Left lobe of liver (tissue), 2 donors: ENCODE data around the gene TALDO1. TPM values are rescaled to one million over a fixed set of nuclear protein-coding genes. Genes with fewer than 3 reads are reported as not detected.

Source experiments
- ATAC-seq: fragments of 200-7000 bp; cut with Tn5 transposase; one replicate; pipeline ENCODE4 v1.9.1; 2020; ENCODE audit warnings: mild to moderate bottlenecking, moderate library complexity
- DNase-seq: peaks from one replicate; pipeline ENCODE4 v3.0.0-alpha.2; 2020; ENCODE audit warnings: low spot score
- total RNA-seq: library from RNA; stranded (reverse); gene quantifications from one replicate; pipeline ENCODE4 v1.2.1, GENCODE V29; 2021
- donor health status: DM: no; HTN: no; CAD: no; lungs with moderate emphysema.
- donor health status: DM: no; HTN: yes; CAD: no.

The TALDO1 gene
- total RNA-seq, 1 donor from 2014 or later, result 147 TPM

DNA sequence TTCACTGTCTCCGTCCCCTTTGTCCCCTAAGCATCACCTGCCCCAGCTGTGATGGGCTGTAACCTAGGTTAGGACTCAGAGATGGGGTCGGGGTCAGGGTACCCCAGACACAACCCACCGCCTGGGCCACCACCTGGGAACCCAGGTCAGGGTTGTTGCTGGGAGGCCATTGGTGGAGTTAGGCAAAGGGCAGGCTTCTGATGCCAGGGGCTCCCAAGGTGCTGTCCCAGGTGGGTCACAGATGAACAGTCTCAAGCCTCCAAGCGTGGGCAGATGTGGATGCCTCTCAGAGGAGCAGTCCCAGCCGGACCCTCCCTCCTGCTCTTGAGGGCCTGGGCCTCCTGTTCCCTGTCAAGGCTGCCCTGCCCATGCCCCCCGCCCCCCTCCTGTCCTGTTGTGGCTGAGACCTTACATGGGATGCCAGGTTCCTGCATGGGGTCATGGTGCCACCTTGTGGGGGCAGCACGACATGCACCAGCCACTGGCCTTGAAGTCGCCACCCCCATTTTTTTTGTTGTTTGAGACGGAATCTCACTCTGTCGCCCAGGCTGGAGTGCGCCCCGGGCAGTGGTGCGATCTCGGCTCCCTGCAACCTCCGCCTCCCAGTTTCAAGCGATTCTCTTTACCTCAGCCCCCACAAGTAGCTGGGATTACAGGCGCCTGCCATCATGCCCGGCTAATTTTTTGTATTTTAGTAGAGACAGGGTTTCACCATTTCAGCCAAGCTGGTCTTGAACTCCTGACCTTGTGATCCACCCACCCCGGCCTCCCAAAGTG lies 17.9 kb downstream of the TALDO1 start:
- ATAC-seq (peak; percentile 75), DNase-seq (no peak)

DNA sequence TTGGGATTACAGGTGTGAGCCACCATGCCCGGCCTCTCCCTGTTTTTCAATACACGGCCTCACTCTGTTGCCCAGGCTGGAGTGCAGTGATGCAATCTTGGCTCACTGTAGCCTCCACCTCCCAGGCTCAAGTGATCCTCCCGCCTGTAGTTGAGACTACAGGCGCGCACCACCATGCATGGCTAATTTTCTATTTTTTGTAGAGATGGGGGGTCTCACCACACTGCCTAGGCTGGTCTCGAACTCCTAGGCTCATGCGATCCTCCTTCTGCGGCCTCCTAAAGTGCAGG lies 18.5 kb downstream of the TALDO1 start:
- ATAC-seq (peak; percentile 22), DNase-seq (no peak)

DNA sequence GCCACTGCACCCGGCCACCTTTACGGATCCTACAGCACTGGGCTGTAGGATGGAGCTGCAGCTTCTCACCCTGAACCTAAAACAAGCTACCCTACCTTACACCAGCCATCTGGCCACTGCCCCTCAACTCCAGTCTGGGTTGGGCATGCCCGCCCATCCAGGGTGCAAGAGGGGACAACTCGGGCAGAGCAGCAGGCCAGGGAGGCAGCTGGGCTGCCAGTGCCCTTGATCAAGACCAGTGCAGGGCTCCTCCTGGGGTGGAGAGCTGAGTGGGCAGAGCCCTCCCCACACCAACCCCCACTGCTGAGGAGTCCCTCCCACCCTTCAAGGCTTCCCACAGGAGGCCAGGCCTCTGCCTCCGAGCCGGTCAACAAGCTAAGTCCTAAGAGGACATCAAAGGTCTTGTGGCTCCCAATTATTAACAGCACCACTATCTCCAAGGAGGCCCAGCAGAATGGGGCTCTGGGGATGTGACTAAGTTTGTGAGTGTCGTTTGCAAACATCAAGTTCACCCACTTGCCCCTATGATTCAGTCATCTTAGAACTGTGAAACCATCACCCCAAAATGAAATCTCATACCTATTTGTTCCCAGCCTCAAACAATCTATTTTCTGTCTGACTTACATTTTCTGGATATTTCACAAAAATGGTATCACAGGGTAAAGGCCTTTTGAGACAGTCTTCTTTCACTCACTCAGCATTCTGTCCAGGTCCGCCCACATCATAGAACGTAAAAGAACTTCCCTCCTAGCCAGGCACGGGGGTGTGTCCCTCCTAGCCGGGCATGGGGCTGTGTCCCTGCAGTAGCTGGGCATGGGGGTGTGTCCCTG lies 19.1 kb downstream of the TALDO1 start:
- DNase-seq, result no peak

DNA sequence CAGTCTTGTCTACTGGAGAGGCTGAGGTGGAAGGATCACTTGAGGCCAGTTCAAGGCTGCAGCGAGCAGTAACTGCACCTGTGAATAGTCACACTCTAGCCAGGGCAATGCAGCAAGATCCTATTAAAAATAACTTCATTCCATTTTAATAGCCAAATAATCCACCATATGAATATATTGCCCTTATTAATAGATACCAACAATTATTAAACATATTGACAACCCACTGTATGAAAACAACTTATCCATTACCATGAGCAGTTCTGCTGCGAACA lies 19.6 kb downstream of the TALDO1 start:
- DNase-seq, result no peak
- ATAC-seq, result no peak

More for the DNA sequence above, 19.1 kb downstream of the TALDO1 start:
- ATAC-seq, result no peak

DNA sequence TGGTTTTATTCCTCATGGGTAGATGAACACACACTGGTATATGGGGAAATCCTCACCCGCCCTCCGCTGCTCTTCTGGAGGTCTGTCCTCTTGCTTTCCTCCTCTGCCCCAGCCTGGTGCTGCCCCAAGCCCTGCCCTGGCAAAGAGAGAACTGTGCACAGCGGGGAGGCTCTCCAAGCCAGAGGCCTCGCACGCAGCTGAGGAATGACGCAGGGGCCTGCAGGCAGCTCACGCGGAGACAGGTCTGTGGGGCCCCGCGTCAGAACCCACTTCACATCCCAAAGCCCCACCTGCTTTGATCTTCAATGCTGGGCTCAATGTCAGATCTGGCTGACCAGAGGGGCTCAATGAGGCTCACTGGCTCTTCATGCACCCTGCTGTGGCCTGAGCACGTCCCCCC lies 20.0 kb downstream of the TALDO1 start:
- ATAC-seq (no peak), DNase-seq (no peak)

DNA sequence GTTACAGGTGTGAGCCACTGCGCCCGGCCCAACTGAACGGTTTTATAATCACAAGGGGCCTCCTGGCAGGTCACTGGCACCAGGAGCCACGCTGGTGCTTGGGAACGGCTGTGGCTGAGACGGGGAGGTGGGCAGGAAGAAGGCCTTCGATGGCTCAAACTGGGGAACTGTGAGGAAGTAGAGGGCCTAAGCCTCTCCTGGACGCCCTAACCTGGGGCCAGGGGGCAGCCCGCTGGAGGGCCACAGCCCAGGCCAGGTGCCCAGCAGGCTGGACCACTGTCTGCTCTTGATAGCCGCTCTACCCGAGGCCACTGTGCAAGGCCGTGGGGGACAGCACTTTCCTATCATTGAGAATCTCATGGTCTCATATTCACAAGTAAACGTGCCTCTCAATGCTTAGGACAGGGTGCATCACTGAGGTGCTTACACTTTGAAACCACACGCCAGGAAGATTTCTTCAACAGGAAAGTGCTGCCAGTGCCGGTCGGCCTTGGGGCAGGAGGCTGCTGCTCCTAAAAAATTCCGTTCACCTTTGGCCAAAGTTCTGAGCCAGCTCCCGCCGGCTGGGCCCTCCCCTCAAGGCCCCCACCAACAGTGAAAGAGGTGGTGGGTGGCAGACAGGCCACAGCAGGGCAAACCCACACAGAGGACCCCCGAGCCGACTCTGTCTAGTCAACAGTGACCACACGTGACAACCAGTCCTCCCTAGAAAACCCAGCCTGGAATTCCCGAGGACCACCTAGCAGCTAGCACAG lies 22.8 kb downstream of the TALDO1 start:
- ATAC-seq (no peak), DNase-seq (no peak)

DNA sequence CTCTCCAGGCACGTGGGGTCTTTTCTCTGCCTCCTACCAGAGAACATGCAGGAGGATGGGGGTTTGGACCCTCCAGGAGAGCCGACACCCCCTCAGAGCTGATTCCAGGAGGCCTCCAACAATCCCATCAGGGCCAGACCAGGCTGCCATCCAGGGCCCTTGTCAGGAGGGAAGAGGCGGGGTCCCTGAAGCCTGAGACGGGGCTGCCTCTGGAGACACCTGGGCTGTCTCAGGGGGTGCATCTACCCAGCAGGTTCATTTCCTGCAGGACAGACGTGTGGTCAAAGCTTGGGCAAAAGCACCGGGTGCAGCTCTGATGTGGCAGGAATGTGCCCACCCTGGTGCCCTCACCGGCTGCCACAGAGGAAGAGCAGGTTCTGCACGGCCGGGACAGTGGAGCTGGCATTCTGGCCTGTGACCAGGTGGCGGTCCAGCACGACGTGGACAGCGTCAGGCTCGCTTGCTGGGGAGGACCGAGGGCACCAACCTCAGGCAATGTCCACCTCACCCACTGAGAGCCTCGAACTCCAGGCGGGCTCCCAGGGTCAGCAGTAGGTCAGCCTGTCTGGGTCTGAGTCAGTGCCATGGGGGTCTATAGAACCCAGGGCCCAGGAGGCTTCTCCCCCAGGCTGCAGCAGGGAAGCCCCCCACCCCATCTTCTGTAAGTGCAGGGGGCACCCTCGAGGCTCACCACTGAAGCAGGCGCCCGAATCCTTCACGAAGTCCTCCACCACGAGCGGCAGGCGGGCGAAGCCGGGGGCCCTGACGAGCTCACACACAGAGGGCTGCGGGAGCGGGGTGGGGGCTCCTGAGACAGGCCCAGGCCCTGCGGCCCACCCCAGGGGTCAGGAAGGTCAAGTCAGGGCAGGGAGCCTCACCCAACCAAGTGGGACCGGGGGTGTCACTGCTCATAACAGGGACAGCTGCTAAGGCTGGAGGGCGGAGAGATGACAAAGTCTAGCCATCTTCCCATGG lies 23.7 kb downstream of the TALDO1 start:
- ATAC-seq (no peak), DNase-seq (no peak)

DNA sequence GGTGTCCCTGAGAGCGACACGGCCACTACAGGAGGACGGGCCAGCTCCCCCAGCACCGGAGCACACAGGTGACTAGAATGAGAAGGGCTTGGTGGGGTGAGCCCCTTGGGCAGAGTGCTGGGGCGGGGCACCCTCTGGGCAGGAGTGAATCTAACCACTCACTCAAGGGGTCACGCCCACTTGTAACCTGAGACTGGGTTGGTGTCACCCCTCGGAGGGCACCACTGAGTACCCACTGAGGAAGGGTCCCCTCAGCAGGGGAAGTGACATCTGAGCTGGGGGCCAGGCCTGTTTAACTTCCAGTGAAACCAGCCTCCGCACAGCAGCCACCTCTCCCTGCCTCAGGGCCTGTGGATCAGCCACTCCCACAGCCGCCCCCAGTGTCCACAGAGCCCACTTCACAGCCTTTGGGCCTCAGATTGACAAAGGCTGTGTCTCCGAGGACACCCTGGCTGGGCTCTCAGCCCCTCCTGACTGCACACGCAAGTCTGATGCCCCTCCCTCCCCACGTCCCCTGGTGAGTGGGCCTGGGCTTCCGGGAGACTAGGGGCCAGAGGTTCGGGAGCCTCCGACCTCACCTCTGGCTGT lies 24.4 kb downstream of the TALDO1 start:
- no peak for DNase-seq
- no peak for ATAC-seq

DNA sequence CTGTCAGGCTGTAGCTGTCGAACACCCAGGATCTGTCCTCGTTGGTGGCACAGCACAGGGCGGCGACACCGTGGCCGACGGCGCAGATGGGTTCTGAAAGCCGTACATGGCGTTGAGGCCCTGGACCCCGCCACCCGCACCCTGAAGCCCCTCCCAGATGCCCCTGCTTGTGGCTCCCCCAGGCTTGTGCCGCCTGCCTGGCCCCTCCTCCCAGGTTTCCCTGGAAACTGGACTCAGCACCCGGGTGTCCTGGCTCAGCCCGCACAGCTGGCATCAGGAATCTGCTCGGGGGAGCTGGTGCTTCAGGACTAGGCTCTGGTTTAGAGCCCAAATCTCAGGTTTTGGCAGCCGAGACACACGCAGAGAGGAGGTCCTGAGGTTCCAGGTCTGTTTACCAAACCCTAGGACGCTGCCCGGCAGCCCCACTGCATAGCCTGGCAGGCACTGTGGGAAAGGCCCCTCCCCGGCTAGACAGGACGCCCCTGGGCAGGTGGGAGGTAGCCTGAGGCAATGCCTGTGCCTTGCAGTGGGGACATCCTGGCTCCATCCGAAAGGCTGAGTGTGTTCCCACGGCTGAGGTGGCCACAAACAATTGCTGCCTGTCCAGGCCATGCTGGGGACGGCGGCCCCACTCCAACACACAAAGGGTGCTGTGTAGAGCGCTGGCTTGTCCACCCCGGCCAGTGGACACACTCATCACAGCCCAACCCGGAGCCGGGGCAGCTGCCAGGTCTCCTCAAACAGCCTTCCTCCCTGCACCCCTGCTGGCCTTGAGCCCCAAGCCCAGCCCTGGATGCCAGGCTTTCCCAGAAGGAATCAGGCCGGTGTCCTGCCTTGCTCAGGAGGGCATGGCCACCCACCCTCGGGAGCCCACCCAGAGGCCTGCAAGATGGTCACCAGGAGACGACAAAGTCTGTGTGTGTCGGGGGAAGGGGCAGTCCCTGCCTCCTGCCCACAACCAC lies 25.4 kb downstream of the TALDO1 start:
- DNase-seq, result no peak
- ATAC-seq, result no peak

DNA sequence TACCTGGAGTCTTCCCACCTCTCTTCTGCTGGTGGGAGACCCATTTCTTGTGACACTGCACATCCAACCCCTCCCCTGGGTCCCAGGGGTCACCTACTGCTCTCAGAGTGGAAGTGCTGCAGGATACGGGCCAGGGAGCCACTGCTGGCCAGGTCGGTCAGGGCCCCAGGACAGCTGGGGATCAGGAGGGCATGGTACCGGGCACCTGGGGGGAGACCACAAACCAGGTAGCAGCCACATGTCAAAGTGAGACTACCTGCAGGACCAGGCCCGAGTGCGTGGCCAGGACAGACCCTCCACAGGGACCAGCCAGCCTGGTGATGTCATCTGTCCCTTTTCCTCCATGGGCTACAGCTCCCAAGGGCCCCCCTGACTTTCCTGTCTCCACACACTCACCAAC lies 26.2 kb downstream of the TALDO1 start:
- no peak for ATAC-seq
- DNase-seq, result no peak

DNA sequence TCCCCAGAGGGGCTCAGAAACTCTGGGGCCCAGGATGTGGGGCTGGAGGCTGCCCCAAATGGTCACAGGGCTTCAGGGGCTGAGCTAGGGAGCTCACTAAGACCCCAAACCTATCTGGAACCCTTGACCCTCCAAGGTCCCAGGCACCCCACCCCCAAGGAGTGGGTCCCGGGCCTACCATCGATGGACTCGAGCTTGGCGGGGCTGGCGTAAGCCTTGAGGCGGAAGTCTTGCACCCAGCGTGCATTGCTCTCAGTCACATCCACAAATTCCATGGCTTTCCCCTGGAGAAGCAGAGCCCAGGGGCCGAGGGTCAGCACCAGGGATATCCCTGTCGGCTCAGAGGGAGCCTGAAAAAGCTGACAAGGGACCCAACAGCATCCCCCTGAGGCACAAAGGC lies 26.6 kb downstream of the TALDO1 start:
- DNase-seq (no peak), ATAC-seq (no peak)

DNA sequence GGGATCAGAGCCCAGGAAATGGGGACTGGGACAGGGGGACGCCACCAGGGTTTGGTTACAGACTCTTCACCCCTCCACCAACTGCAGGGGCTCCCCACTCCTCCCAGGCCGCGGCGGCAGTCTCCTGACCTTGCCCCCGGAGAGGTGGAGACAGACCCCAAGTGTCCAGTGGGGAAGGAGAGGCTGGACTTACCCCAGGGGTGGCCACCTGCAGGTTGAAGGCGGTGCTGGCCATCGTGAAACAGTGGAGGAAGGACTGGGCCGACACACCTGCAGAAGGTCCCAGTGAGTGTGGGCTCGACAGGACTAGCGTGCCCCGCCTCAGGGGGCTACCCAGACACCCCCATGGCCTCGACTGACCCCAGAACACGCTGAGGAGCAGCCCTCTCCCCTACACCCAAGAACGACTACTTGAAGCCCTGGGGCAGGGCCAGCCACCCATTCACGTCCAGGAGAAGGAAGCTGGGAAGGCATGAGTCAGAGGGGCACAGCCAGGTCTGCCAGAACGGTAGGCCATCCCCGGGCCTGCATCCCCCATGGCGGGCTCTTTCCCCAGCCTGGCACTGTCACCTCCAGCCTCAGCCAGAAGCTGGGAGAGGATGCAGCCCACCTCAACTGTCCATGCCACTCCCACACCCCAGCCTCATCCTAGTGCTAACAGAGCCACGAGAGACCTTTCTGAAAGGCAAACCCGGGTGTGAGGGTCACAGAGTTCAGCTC lies 27.8 kb downstream of the TALDO1 start:
- ATAC-seq (no peak), DNase-seq (no peak)

DNA sequence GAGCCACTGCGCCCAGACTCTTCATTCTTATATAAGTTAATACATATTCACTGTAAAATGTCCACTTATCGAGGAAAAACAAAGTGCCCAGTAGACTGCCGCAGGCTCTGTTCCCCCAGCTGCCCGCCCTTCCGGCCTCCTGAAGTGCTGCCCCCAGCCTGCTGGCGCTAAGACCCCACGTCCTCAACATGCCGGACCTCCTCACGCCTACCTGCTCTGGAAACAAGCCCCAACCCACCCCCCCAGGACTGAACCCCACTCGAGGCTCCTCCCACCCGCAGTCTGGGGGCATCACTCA lies 28.9 kb downstream of the TALDO1 start:
- DNase-seq, result no peak

DNA sequence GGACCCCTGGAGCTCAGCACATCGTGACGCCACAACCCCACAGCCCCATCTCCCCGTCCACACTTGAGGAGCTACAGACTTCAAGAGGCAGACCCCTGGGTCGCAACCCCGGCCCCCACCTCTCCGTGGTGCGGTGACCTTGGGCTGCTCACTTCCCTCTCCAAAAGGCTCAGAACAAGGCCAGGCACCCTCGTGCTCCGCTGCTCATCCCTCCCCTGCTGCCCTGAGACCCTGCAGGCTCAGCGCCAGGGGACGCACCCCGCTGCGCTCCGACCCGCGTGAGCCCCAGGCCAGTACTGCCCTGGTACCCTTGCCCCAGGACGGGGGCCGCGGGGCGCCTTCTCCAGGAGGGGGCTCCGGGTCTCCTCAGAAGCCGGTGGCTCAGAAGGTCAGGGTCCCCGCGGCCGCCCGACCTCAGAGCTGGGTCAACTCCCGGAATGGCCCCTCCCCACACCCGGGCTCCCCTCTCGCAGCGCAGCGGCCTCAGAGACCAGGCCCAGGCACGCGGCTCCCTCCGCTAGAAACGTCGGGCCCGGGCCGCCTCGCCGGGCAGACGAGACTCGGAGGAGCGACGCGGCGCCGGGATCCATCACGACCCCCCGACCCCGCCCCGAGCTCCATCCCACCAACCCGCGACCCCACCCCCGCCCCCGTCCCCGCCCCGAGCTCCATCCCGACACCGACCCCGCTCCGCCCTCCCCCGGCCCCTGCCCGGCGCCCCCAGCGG lies 29.5 kb downstream of the TALDO1 start:
- DNase-seq, result peak; percentile 54

More for the DNA sequence above, 28.9 kb downstream of the TALDO1 start:
- no peak for ATAC-seq

DNA sequence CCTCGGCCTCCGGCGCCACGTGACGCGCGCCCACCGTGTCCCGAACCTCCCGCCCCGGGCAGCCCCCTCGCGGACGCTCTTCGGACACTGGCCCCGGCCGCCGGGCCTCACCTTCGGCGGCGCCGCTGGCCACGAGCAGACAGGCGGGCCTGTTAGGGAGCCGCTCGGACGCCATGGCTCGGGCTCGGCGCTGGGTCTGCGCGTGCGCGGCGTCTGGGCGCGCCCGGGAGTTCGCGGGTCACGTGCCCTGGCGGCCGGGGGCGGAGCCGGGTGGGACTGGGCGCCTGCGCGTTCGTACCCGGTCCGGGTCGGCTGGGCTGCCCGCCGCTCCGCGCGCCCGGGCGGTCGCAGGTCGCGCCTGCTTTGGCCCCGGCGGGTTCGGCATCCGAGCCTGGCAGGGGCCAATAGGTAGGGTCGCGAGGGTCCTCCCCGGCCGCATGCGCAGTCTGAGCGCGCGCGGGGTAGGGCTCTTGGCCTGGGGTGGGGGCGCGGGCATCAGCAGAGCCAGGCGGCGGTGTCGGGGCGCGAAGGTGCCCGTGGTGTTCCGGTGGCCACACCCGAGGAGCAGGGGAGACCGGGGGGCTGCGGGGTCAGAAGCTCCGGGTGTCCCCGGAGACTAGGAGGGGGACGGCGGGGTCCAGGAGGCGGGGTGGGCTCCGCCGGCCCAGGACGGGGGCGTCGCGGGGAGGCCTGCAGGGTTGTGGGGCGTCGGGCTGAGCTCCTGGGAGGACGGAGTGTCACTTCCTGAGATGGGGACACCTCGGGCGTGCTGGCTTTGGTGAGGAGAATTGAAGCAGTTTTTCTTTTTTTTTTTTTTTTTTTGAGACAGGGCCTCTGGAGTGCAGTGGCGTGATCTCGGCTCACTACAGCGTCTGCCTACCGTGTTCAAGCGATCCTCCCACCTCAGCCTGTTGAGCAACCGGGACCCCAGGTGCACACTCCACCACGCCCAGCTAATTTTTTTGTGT lies 30.3 kb downstream of the TALDO1 start, which contains the start of gene GATD1:
Gene GATD1, minus strand, starts transcription at position 200 of the 968 bp plus-strand sequence. Its CDS starts 25 bp downstream, at position 175.
- ATAC-seq (peak; percentile 81), DNase-seq (peak; percentile 95)

More for the DNA sequence above, 29.5 kb downstream of the TALDO1 start:
- peak; percentile 19 for ATAC-seq
